Occipital lobe (tissue), 2 donors: ENCODE measurements around the gene IL18R1. TPM values are rescaled to one million over a fixed set of nuclear protein-coding genes. Genes with fewer than 3 reads are reported as not detected.
A peak's percentile ranks its signal among the peaks of the same experiment; 100 is the strongest.
"Not testable (repeated sequence)": the region's sequence is repeated elsewhere in the genome, so short reads cannot be mapped to it uniquely, and the experiment has no call there.

Experiments
- DNase-seq: peaks from one replicate; lab custom pipeline; 2025; lab: John Stamatoyannopoulos, UW
- total RNA-seq: library from RNA; depleted of rRNA; stranded (reverse); fragments of >200 nt; gene quantifications from one replicate; pipeline ENCODE4 v1.2.3, GENCODE V29; 2014

The IL18R1 gene
- under 0.01 TPM for total RNA-seq

- peak; percentile 18 for DNase-seq
Measured at GRCh38 chr2:102355526-102356380, at the start of gene IL18R1. IL18R1 (plus strand) TSS chr2:102355796; CDS start chr2:102362661, 6,865 bp downstream.

GRCh38 chr2:102306125-102306524, 49.5 kb upstream of the IL18R1 start:
- DNase-seq: no peak

GRCh38 chr2:102310964-102311640, 44.5 kb upstream of the IL18R1 start, which contains the start of gene IL1RL1:
IL1RL1 (plus strand) TSS chr2:102311563; CDS start chr2:102338265, 26,702 bp downstream.
- DNase-seq: no peak

- DNase-seq: no peak
Measured at GRCh38 chr2:102313025-102313424, 42.6 kb upstream of the IL18R1 start.

GRCh38 chr2:102313471-102313870, 42.1 kb upstream of the IL18R1 start:
- no peak for DNase-seq

- no peak for DNase-seq
Measured at GRCh38 chr2:102313950-102314349, 41.6 kb upstream of the IL18R1 start.

GRCh38 chr2:102315921-102316320, 39.7 kb upstream of the IL18R1 start:
- DNase-seq: no peak

GRCh38 chr2:102317715-102318114, 37.9 kb upstream of the IL18R1 start:
- no peak for DNase-seq

- DNase-seq: no peak
Measured at GRCh38 chr2:102318437-102318836, 37.2 kb upstream of the IL18R1 start.

GRCh38 chr2:102321941-102322719, 33.5 kb upstream of the IL18R1 start:
- no peak for DNase-seq

GRCh38 chr2:102324914-102325313, 30.7 kb upstream of the IL18R1 start:
- not testable (repeated sequence) for DNase-seq

GRCh38 chr2:102331311-102331980, 24.1 kb upstream of the IL18R1 start:
- no peak for DNase-seq

- DNase-seq: no peak
Measured at GRCh38 chr2:102334486-102334885, 21.1 kb upstream of the IL18R1 start.

- DNase-seq: no peak
Measured at GRCh38 chr2:102335871-102336366, 19.7 kb upstream of the IL18R1 start.

- DNase-seq: no peak
Measured at GRCh38 chr2:102336502-102336945, 19.1 kb upstream of the IL18R1 start.

GRCh38 chr2:102337012-102337411, 18.6 kb upstream of the IL18R1 start:
- DNase-seq: no peak

GRCh38 chr2:102337481-102338386, 17.9 kb upstream of the IL18R1 start:
- no peak for DNase-seq

- DNase-seq: no peak
Measured at GRCh38 chr2:102340778-102341177, 14.8 kb upstream of the IL18R1 start.

- DNase-seq: no peak
Measured at GRCh38 chr2:102342888-102343287, 12.7 kb upstream of the IL18R1 start.

GRCh38 chr2:102344397-102344796, 11.2 kb upstream of the IL18R1 start:
- no peak for DNase-seq
